ENCODE data around the gene SUMF1. TPM values are rescaled to one million over a fixed set of nuclear protein-coding genes. Genes with fewer than 3 reads are reported as not detected.

Gene SUMF1
- 10 to 100 TPM; 24.3 to 29.8 TPM for total RNA-seq
- long read RNA-seq, donor 1, transcript SUMF1-201 (9 exons, 2,159 nt): major isoform, 28 of 36 reads
- long read RNA-seq, donor 1, partial matches to known transcripts: 0 of 36 reads
- long read RNA-seq, donor 1, other reads (novel, unspliced or antisense): 4 of 36 reads
- long read RNA-seq, donor 2, transcript SUMF1-201 (9 exons, 2,159 nt): major isoform, 130 of 155 reads
- long read RNA-seq, donor 2, transcript SUMF1-202 (8 exons, 1,447 nt): minor isoform, 5 of 155 reads
- long read RNA-seq, donor 2, partial matches to known transcripts: 6 of 155 reads
- long read RNA-seq, donor 2, other reads (novel, unspliced or antisense): 12 of 155 reads

DNA sequence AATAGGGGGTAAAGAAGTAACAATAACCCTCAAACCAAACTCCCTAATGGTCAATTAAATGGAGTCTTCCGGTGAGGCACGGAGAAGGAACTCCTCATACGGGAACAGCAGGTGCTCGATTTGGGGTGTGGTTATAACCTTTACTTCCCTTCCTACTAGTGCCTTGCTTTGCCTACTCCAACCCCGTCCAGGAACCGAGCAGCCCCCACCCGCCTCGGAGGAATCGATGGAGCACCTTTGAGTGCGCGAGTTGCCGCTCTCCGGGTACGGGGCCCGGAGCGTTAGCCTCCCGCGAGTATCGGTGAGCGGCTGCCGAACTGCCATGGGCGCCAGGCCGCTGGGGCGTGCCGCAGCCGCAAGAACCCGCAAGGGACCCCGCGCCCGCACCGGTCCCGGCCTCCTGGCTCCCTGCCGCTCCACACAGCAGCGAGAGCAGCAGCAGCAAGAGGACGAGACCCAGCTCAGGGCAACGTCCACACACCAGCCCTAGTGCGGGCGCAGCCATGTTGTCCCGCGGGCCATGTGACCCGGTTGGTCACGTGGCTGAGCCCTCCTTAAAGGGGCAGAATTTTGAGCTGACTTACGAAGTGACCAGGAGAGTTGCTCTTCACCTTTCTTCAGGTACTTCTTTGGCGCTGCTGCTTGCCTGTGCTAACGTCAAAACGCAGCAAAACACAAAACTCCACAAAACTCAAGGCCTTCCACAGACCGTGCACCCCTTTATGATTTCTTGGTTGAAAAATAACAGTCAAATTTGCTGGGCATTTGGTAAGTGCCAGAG is at the start of gene SUMF1:
SUMF1 (minus strand) TSS at position 529 of the 781 bp plus-strand sequence; CDS start at position 505, 24 bp downstream.
- peak; percentile 93 for DNase-seq (ENCODE audit: low spot score)

GRCh38 chr3:4515916-4516579 is 49.0 kb upstream of the SUMF1 start:
- intact Hi-C loops (cut with DNase I): no loop called here
- DNase-seq (ENCODE audit: low spot score): no peak

More for the DNA sequence above, at the start of gene SUMF1:
- intact Hi-C loops (cut with DNase I): no loop called here

- DNase-seq (ENCODE audit: low spot score): no peak
- intact Hi-C loops (cut with DNase I): no loop called here
Measured at GRCh38 chr3:4514916-4515315, 47.8 kb upstream of the SUMF1 start.

- no peak for DNase-seq (ENCODE audit: low spot score)
- intact Hi-C loops (cut with DNase I): no loop called here
Measured at GRCh38 chr3:4514321-4514720, 47.3 kb upstream of the SUMF1 start.

GRCh38 chr3:4512895-4513616 is 46.0 kb upstream of the SUMF1 start:
- intact Hi-C loops (cut with DNase I): no loop called here
- no peak for DNase-seq (ENCODE audit: low spot score)

GRCh38 chr3:4511491-4512262 is 44.6 kb upstream of the SUMF1 start:
- DNase-seq (ENCODE audit: low spot score): no peak
- intact Hi-C loops (cut with DNase I): no loop called here

DNA sequence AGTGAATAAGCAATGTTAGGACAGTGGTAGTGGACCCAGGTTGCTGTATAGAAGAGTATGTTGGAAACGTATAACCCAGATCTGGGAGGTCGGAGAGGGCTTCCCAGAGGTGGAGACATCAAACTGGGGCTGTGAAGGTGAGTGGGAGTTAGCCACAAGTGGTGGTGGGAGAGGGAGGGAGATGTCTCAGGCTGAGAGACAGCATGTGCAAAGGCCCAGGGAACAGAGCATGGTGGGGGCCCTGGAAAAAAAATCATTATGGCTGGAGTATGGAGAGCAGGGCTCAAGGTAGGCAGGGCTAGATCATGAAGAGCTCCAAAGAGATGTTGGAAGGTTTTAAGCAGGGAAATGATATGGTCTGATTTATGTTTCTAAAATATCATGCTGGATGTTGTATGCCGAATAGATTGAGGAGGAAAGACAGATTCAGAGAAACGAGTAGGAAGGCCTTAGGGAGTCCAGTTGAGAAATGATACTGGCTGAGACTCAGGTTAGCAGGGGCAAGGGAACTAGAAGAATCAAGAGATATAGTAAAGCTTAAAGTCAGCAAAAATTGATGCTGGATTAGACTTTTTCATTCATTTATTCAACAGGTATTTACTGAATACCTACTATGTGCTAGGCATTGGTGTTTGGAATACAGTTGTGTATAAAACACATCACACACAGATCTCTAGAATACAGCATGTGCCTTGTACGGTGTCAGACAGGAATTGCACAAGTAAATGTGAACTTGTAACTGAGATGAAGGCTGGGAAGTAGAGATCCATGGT is 43.1 kb upstream of the SUMF1 start:
- DNase-seq (ENCODE audit: low spot score): no peak
- intact Hi-C loops (cut with DNase I): loop anchor here in 1 of 2 donors (5.0 kb wide), 1 partner anchor 1698 kb away; no protein-coding TSS in a partner anchor

GRCh38 chr3:4509043-4509442 is 42.0 kb upstream of the SUMF1 start:
- no peak for DNase-seq (ENCODE audit: low spot score)
- intact Hi-C loops (cut with DNase I): loop anchor here in 1 of 2 donors (5.0 kb wide), 1 partner anchor 1697 kb away; no protein-coding TSS in a partner anchor

GRCh38 chr3:4508048-4508981 is 41.2 kb upstream of the SUMF1 start:
- no peak for DNase-seq (ENCODE audit: low spot score)
- intact Hi-C loops (cut with DNase I): loop anchor here in 1 of 2 donors (5.0 kb wide), 1 partner anchor 1696 kb away; no protein-coding TSS in a partner anchor

GRCh38 chr3:4507024-4507596 is 40.0 kb upstream of the SUMF1 start:
- intact Hi-C loops (cut with DNase I): loop anchor here in 1 of 2 donors (5.0 kb wide), 1 partner anchor 1695 kb away; no protein-coding TSS in a partner anchor
- DNase-seq (ENCODE audit: low spot score): no peak

DNA sequence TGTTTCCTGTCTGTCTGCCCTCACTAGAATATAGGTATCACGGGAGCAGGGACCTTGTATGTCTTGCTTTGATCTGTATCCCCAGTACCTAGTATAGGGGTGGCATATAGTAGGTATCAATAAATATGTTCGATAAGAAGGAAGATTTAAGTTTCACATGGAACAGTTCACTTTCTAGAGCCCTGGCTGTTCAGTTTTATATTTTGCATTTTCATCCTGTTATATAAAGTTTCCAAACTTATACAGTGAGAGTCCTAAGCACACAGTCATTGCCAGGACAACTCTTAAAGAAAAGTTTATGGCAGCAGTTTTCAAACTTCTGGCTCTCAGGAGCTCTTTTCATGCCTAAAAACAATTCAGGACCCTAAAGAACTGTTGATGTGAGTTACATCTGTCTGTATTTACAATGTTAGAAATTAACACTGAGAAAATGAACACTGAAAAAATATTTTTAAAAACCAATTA is 39.5 kb upstream of the SUMF1 start:
- intact Hi-C loops (cut with DNase I): loop anchor here in 1 of 2 donors (5.0 kb wide), 1 partner anchor 1694 kb away; no protein-coding TSS in a partner anchor
- DNase-seq (ENCODE audit: low spot score): no peak

- DNase-seq (ENCODE audit: low spot score): no peak
- intact Hi-C loops (cut with DNase I): loop anchor here in 1 of 2 donors (5.0 kb wide), 1 partner anchor 1694 kb away; no protein-coding TSS in a partner anchor
Measured at GRCh38 chr3:4505688-4506558, 38.9 kb upstream of the SUMF1 start.

GRCh38 chr3:4504340-4505261 is 37.5 kb upstream of the SUMF1 start:
- intact Hi-C loops (cut with DNase I): loop anchor here in 1 of 2 donors (5.0 kb wide), 1 partner anchor 1692 kb away; no protein-coding TSS in a partner anchor
- DNase-seq (ENCODE audit: low spot score): no peak

GRCh38 chr3:4503050-4503449 is 36.0 kb upstream of the SUMF1 start:
- no peak for DNase-seq (ENCODE audit: low spot score)
- intact Hi-C loops (cut with DNase I): no loop called here
